HG03103 (cell line): ENCODE measurements around the gene TPRG1.
A peak's percentile ranks its signal among the peaks of the same experiment; 100 is the strongest.

Source experiments
- ATAC-seq: cut with Tn5 transposase; IDR thresholded peaks from one replicate; pipeline ENCODE4 v1.9.1; 2021; ENCODE audit warnings: low read depth; ENCODE audit not compliant: unreplicated experiment

Gene TPRG1

DNA sequence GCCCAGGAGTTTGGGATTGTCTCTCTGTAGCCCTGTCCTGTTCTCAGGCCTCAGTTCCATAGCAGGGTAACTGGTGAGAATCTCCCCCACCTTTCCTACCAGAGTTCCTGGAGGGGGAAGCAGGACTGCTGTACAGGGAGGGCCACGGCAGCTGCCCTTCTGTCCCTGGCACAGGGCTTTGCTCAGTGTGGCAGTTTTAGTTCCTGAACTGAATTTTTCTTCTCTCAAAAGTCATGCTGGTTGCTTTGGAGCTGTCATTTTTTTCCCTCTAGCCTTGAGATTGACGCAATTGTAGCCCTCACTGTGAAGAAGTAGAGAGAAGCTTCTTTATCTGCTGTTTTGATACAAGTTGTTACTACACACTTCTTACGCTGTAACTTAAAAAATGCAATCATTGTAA lies 55.5 kb downstream of the TPRG1 start:
- ATAC-seq, result no peak

DNA sequence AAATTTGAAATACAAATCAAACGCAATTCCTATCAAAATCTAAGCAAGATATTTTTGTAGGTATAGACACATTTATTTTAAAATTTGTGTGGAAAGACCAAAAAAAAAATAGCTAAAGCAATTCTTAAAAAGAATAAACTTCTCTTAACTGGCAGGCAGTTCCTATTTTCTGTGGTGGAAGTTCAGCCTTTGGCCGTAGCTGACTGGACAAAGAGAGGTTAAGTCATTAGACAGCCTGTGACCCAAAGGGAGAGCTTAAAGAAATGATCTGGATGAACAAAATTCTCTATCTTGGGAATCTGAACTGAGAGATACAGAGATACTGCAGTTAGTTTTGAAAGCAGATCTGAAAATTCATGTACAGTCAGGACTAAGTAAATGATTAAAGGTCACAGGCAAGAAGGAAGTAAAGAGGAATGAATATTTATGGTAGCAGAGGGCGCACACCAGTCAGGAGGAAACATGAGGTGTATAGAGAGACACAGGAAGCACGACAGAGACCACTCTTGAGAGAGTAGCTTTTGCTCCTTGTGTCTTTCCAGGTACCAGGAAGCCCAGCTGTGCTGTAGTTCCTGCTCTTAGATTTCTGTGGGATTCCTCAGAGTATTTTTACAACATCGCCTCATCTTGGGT lies 57.5 kb downstream of the TPRG1 start:
- ATAC-seq, result no peak

GRCh38 chr3:189232790-189233189 lies 61.0 kb downstream of the TPRG1 start:
- ATAC-seq, result no peak

GRCh38 chr3:189233225-189233858 lies 61.6 kb downstream of the TPRG1 start:
- no peak for ATAC-seq

DNA sequence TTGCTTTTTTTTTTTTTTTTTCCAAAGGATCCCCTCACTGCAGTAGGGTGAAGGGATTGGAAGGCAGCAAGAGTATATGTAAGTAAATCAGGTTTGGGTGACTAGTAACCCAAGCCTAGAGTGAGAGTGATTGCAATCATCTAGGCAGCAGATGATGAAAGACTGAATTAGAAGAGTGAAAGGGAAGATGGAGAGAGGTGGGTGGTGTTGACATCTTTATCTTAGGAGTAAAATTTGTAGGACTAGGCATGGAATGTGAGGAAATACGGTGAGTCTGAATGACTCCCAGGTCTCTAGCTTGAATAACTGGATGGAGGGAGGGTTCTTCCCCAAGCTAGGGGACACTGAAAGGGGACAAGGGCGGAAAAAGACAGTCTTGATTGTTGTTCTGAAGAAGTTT lies 63.4 kb downstream of the TPRG1 start:
- no peak for ATAC-seq

- ATAC-seq, result peak; percentile 50
Observed at GRCh38 chr3:189236352-189236751, 64.6 kb downstream of the TPRG1 start.

DNA sequence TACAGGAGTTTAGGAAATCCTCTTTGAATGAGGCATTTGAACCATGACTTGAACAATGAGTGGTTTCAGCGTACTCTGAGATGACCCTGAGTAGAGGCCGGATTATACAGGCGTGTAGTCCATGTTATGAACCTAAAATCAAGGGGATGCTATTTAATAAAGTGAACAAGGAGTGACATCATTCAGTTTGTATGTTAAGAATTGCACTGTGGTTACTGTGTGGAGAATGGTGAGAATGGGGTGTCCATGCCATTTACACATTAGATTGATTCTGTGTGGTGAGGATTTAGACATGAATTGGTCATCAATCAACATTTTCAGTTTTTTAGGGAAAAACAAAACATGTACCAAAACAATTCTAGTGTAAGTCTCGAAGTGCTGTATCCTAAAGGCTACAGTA lies 65.8 kb downstream of the TPRG1 start:
- no peak for ATAC-seq

DNA sequence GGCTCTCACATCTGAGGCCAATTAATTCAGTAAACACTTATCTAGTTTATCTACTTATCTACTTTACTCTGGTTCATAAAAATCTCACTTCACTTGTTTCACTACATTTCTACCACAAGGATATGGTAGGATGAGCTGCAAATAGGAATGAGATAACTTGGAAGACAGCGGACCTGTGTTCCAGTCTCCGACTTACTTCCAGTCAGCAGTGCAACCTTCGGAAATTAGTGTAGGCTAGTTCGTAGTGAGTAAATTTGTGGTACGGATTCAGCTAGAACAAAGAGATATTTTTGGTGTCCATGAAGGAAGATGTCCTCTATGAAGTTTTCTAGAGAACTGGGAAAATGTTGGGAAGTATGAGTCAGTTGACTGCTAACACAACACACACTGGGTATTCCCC lies 66.3 kb downstream of the TPRG1 start:
- ATAC-seq, result no peak

DNA sequence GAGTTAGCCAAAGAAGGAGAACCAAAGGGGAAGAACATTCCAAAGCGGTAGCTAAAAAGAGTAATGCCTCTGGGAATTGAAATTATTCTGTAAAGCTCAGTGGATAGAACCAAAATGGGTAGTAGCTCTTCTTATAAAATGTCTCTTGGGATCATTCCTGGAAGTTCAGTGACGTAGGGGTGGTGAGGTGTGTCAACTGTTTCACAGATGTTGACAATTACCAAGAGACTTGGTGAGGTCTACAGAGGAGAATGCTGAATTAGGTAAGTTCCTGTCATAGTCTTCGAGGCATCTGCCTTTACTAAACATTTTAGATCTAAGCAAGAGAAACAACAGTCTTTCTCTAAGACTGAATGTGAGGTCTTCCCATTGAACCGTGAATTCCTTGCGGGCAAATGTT lies 67.8 kb downstream of the TPRG1 start:
- no peak for ATAC-seq

- no peak for ATAC-seq
Observed at GRCh38 chr3:189249987-189250386, 78.2 kb downstream of the TPRG1 start.

GRCh38 chr3:189258261-189258660 lies 86.5 kb downstream of the TPRG1 start:
- no peak for ATAC-seq

DNA sequence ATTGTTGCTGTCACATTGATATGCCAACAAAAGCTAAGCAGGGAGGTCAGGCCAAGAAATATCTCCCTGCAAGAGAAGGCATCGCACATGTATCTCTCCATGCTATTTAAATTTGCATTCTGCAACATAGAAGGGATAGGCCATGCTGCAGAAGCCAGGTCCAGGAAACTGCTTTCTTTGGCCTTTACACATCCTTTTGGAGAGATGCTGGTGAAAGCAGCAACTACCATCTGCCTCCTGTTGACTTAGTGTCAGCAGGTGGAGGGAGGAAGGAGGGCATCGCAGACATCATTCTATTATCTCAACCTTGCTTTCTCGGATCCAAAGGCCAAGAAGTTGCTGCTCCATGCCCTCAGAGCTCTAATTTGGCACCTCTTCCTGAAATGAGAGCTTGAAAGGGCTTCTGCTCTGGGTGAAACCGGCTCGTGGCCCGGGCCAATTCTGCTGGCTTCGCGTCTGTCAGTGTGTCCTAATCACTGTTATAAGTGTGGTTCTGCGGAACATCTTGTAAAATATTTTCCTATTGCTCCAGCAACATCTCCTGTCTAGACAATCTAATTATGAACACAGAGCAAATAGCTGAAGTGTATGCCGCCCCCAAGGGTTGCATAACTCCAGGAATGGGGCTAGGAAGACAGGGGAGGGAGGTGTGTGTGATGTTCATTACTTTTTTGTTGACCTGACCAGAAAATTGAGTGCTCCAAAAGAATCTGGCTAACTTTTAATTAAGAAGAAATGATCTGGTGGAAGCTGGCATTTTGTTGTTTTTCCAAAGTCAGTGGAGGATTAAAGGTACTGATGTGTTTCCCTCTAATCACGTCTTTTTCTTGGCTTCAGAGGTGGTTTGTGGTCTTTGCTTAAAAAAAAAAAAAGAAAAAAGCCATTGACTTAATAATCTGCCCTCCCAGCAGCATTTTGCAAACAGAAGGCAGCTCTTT lies 89.1 kb downstream of the TPRG1 start:
- ATAC-seq, result no peak

- no peak for ATAC-seq
Observed at GRCh38 chr3:189262746-189263145, 91.0 kb downstream of the TPRG1 start.

DNA sequence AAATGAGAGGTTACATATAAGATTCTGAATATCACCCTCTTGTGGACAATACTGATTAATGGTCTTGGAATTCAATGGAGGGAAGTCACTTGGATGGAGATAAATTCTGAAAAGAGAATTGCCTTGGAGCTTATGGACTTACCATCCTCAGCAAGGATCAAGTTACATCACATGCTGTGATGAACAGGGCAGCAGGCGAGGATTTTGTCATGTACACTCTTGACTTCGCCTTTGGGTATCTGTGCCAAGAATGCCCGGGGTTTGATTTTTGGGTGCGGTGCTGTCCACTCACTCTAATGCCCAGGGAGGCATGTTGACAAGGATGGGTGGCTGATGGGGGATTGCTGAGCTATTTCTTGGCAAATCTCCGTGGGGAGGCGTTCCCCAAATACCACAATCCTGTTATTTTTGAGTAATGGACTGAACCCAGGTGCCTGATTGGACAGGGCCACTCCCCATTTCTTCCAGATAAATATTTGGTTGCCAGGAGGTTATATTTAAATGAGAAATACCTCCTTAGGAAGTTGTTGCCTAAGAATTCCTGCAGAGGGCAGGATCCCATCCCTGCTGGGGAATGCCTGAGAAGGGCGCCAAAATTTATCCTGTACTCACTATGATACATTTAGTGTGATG lies 96.3 kb downstream of the TPRG1 start:
- ATAC-seq, result no peak

DNA sequence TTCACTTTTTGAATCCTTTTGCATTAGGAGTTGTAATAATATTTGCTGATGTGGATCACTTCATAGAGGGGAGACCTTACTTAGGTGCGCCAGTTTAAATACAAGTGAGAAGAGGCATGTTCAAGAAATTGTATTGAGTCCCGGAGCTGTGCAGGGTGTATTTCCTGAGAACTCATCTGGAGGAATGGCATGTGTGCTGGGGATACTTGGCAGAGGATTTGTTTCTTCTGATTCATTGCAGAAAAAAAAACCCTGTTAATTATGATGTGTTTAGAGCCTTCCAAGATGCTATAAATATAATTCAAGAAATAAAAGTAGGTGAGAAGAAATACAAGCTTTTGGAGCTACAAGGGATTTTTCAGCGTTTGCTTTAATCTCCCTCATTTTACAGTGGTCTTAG lies 97.6 kb downstream of the TPRG1 start:
- no peak for ATAC-seq

DNA sequence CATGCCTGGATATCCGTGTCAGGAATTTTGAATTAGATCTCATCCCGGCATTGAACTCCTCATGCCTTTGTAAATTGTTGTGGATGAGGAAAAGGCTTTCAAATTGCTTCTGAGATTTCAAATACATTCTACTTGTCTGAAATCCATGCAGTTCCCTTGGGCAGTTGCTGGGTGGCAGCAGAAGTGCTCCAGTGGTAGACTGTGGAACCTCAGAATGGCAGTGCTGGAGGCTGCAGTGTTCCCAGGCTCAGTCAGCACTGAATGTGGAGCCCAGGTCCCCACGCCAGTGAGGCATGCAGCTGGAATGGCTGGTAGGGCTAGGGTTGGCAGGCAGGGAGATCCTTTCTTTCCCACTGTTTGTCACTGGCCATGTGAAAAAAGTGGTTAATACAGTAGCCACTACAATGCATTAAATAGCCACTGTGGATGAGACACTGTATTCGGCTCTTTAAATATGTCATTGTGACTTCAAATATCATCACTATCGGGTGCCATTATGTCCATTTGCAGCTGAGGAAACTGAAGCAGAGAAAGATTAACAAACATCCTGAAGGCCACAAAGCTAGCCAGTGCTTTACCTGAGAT lies 98.6 kb downstream of the TPRG1 start:
- ATAC-seq, result no peak

DNA sequence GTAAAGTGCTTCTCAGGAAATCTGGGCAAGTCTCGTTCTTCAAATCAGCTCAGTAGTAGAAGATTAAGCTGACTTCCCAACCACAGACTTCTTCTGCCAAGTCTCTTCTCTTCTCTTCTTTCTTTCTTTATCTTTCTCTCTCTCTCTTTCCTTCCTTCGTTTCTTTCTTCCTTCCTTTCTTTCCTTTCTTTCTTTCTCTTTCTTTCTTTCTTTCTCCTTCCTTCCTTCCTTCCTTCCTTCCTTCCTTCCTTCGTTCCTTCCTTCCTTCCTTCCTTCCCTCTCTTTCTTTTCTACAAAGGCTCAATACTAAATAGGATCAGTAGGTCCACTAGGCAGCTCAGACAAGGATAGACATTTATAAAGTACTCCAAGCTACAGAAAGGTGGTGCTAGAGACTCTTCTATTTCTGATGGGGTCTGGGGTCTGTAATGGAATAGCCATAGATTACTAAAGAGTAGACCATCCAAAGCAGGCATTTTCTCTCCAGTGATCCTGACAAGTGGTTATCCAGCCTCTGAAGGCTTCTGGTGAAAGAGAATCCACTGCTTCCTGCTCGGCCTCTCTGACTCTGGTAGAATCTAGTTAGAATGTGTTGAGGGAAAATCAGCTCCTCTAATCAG lies 100.8 kb downstream of the TPRG1 start:
- no peak for ATAC-seq

DNA sequence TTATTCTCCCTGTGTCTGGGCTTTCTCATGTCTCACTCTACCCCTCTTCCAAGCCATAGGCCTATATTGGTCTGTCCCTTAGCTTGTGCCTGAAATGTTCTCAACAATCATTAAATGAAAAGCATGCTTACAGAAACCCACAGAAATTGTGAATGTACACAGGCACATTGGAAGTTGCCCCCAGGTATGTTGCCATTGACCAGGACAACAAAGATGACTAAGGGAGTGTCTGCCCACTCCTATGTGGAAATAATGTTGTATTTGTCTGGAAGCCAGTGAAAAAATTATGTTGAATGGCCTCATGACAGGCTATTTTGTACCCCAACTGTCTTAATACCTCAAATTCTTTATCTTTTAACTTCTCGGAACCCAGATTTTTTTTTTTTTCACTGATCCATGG lies 102.0 kb downstream of the TPRG1 start:
- no peak for ATAC-seq

DNA sequence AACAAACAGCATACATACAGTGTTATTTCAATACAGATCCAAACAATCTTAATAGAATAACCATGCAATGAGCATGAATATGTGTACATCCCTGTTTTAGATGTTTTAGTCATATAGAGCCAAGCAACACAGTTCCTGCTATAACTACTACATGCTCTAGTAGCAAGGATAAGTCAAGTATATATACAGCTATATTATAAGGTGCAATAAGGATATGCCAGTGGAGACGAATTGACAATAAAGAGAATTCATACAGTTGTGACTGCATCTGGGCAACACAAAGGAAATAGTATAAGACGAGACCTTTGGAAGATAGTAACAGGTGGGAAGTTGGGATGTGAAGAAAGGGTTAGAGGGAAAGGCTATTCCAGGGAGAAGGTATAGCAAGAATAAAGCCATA lies 103.4 kb downstream of the TPRG1 start:
- ATAC-seq, result no peak

DNA sequence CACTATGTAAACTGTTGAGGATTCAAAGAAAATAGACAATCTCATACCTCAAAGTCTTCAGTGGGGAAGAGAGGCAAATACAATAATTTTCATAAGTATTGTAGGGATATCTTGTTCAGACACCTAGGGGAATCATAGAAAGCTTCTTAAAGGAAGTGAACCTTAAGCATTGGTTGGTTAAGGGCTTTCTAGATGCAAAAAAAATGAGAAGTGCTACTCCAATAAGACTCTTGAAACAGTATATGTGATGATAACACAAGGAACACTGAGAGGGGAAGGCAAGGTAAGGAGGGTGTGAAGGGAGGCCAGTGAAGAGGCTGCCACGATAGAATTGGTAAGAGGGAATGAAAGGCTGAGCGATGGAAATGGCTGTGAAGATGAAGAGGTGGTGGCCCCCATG lies 104.1 kb downstream of the TPRG1 start:
- ATAC-seq, result no peak
